H1 (cell line): ENCODE data around the gene SORD. TPM values are rescaled to one million over a fixed set of nuclear protein-coding genes. Genes with fewer than 3 reads are reported as not detected.

Experiments
- BRCA1 ChIP-seq: IDR thresholded peaks from 2 replicates; pipeline ENCODE4 v1.6.1; 2012; ENCODE audit warnings: low read depth, low read length, improper control_type of control experiment
- CTBP2 ChIP-seq: IDR thresholded peaks from 2 replicates; pipeline ENCODE4 v1.7.0; 2011; ENCODE audit warnings: borderline replicate concordance, mild to moderate bottlenecking, moderate library complexity, mixed read lengths, low read length; ENCODE audit not compliant: insufficient read depth, insufficient read length
- GABPA ChIP-seq: IDR thresholded peaks from 2 replicates; pipeline ENCODE4 v1.6.1; 2011; ENCODE audit warnings: mild to moderate bottlenecking, low read length, moderate library complexity, borderline replicate concordance; ENCODE audit not compliant: insufficient read depth
- MAFK ChIP-seq: IDR thresholded peaks from 2 replicates; pipeline ENCODE4 v1.6.1; 2012; ENCODE audit warnings: low read depth, mild to moderate bottlenecking, improper control_type of control experiment, low read length
- NANOG ChIP-seq: IDR thresholded peaks from 2 replicates; pipeline ENCODE4 v1.6.1; 2011; ENCODE audit warnings: low read length, low read depth, mild to moderate bottlenecking, inconsistent platforms; ENCODE audit not compliant: insufficient read depth, poor library complexity, severe bottlenecking
- RNF2 ChIP-seq: fragments of 200-900, 300-1000 bp; sonication (generic); IDR thresholded peaks from 2 replicates; pipeline ENCODE4 v1.7.1; 2016; ENCODE audit warnings: borderline replicate concordance, low read depth, mild to moderate bottlenecking, antibody characterized with exemption, low read length; ENCODE audit not compliant: poor library complexity, severe bottlenecking; ENCODE audit errors: missing control alignments
- RXRA ChIP-seq: IDR thresholded peaks from 2 replicates; pipeline ENCODE4 v1.6.1; 2011; ENCODE audit warnings: low read depth, mild to moderate bottlenecking, low read length, moderate library complexity; ENCODE audit not compliant: insufficient read depth
- SP1 ChIP-seq: IDR thresholded peaks from 2 replicates; pipeline ENCODE4 v1.6.1; 2011; ENCODE audit warnings: low read depth, low read length
- ZNF274 ChIP-seq: IDR thresholded peaks from 2 replicates; pipeline ENCODE4 v1.7.0; 2012; ENCODE audit warnings: low read length, borderline replicate concordance; ENCODE audit errors: extremely low read depth
- polyA plus RNA-seq, 7 experiments: library from polyadenylated mRNA; depleted of rRNA in 3 of 7; stranded (reverse) in 5 of 7; unstranded in 2 of 7; fragments of >200 nt in 5 of 7; fragments of 200-250 nt in 2 of 7; gene quantifications; 1 replicate in 5 of 7; 2 replicates in 1 of 7; 4 replicates in 1 of 7; pipeline versions ENCODE4 v1.2.1 to v1.2.3, GENCODE V29; 2011 to 2013; ENCODE audit warnings: missing spikeins in 2 of 7, mixed read lengths in 2 of 7
- total RNA-seq: library from RNA; stranded (reverse); fragmentation: NEBNext Ultra II Directional; extraction: Animal tissue kit (Norgen Biotek cat#: 25700); gene quantifications from 2 replicates; pipeline ENCODE4 v1.2.1, GENCODE V29; 2021
- TF ChIP-seq, protein P1 (sequence below): IDR thresholded peaks from 2 replicates; pipeline ENCODE4 v1.6.1; 2011; ENCODE audit warnings: low read length, improper control_type of control experiment

The SORD gene
- total and polyA plus RNA-seq, 2 of the 8 experiments (the other 6 are each of a cell fraction or from before 2014, with no cell fraction given) = 52.6 to 75.8 TPM

GRCh38 chr15:45121706-45122417 lies 98.9 kb downstream of the SORD start (continued):
- no peak for TF ChIP-seq RXRA
- TF ChIP-seq SP1 = no peak
- no peak for TF ChIP-seq GABPA
- no peak for TF ChIP-seq ZNF274
- TF ChIP-seq, protein P1, sequence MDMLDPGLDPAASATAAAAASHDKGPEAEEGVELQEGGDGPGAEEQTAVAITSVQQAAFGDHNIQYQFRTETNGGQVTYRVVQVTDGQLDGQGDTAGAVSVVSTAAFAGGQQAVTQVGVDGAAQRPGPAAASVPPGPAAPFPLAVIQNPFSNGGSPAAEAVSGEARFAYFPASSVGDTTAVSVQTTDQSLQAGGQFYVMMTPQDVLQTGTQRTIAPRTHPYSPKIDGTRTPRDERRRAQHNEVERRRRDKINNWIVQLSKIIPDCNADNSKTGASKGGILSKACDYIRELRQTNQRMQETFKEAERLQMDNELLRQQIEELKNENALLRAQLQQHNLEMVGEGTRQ = no peak
- TF ChIP-seq MAFK = no peak
- no peak for TF ChIP-seq BRCA1
- TF ChIP-seq CTBP2 = no peak
- TF ChIP-seq NANOG = no peak
- TF ChIP-seq RNF2 = no peak
- TF ChIP-seq, all 59 proteins: peak for 0
